NCI-H2081 (cell line): Measurements from ENCODE around the gene VEPH1.

ENCODE experiments used
- DNase-seq, 2 experiments: peaks; one replicate each; lab custom pipeline; 2025; lab: John Stamatoyannopoulos, UW

The VEPH1 gene

GRCh38 chr3:157429708-157430107, 73.5 kb downstream of the VEPH1 start:
- DNase-seq, result no peak

- DNase-seq, result no peak
These were observed 74.4 kb downstream of the VEPH1 start for GRCh38 chr3:157428853-157429252.

- no peak for DNase-seq
These were observed 75.3 kb downstream of the VEPH1 start for GRCh38 chr3:157427901-157428300.

GRCh38 chr3:157423337-157423736, 79.9 kb downstream of the VEPH1 start:
- DNase-seq, result no peak

- DNase-seq, result no peak
These were observed 82.5 kb downstream of the VEPH1 start for GRCh38 chr3:157420606-157421130.

GRCh38 chr3:157418104-157418503, 85.1 kb downstream of the VEPH1 start:
- DNase-seq, result no peak

GRCh38 chr3:157417247-157417646, 86.0 kb downstream of the VEPH1 start:
- no peak for DNase-seq

GRCh38 chr3:157416347-157417087, 86.7 kb downstream of the VEPH1 start:
- DNase-seq, result no peak

GRCh38 chr3:157414861-157415260, 88.4 kb downstream of the VEPH1 start:
- DNase-seq, result no peak

GRCh38 chr3:157412323-157412855, 90.8 kb downstream of the VEPH1 start:
- DNase-seq, result no peak

GRCh38 chr3:157410945-157411344, 92.3 kb downstream of the VEPH1 start:
- no peak for DNase-seq

- no peak for DNase-seq
These were observed 93.7 kb downstream of the VEPH1 start for GRCh38 chr3:157409516-157409915.

GRCh38 chr3:157408499-157409149, 94.6 kb downstream of the VEPH1 start:
- no peak for DNase-seq

GRCh38 chr3:157407769-157408168, 95.4 kb downstream of the VEPH1 start:
- DNase-seq, result no peak

- no peak for DNase-seq
These were observed 96.8 kb downstream of the VEPH1 start for GRCh38 chr3:157406394-157406793.

- no peak for DNase-seq
These were observed 97.8 kb downstream of the VEPH1 start for GRCh38 chr3:157405457-157405856.

- DNase-seq, result no peak
These were observed 98.8 kb downstream of the VEPH1 start for GRCh38 chr3:157404381-157404780.

- DNase-seq, result no peak
These were observed 104.6 kb downstream of the VEPH1 start for GRCh38 chr3:157398598-157398997.

- DNase-seq, result no peak
These were observed 108.8 kb downstream of the VEPH1 start for GRCh38 chr3:157394411-157394810.

- DNase-seq, result no peak
These were observed 110.1 kb downstream of the VEPH1 start for GRCh38 chr3:157393113-157393512.

- DNase-seq, result no peak
These were observed 111.1 kb downstream of the VEPH1 start for GRCh38 chr3:157392104-157392503.

- DNase-seq, result no peak
These were observed 112.3 kb downstream of the VEPH1 start for GRCh38 chr3:157390713-157391515.
